SK-N-SH (cell line): ENCODE data around the gene TBX2. TPM values are rescaled to one million over a fixed set of nuclear protein-coding genes. Genes with fewer than 3 reads are reported as not detected.

Source experiments
- CTCF ChIA-PET: fragments of 300-600, 350-600 bp; formaldehyde crosslinking; extraction: SDS; loops from one replicate; lab custom pipeline; 2021; lab: Yijun Ruan, JAX
- POLR2A ChIA-PET: fragments of 350-600 bp; sonication (Branson Sonifier 250); formaldehyde crosslinking; extraction: SDS; loops from one replicate; lab custom pipeline; 2020; ENCODE audit warnings: antibody characterized with exemption, inconsistent platforms; lab: Yijun Ruan, JAX
- DNase-seq: peaks from one replicate; pipeline ENCODE4 v3.0.0; 2012
- H2AFZ ChIP-seq: fragments of 200-600 bp; sonication (generic); 2 replicates; pipeline ENCODE4 v1.8.1; 2016; ENCODE audit warnings: antibody characterized with exemption, mild to moderate bottlenecking, low read depth
- H3F3A ChIP-seq: fragments of 200-600 bp; sonication (generic); replicated peaks from 2 replicates; pipeline ENCODE3; 2016; ENCODE audit warnings: antibody characterized with exemption, mild to moderate bottlenecking; ENCODE audit not compliant: insufficient read depth
- H3K27ac ChIP-seq, 2 experiments: fragments of 200-500 bp in 1 of 2; fragments of 200-600 bp in 1 of 2; sonication (Bioruptor generic) in 1 of 2; sonication (generic), shearing (Covaris generic) in 1 of 2; 2 replicates each; pipeline versions ENCODE4 v1.5.1 to v1.6.1; 2014 to 2016; ENCODE audit warnings: low read depth in 2 of 2, inconsistent platforms in 1 of 2, low read length in 1 of 2, mild to moderate bottlenecking in 1 of 2, mixed read lengths in 1 of 2
- H3K27me3 ChIP-seq: fragments of 200-600 bp; sonication (generic), shearing (Covaris generic); 2 replicates; pipeline ENCODE4 v1.6.1; 2016; ENCODE audit warnings: mixed run types; ENCODE audit not compliant: insufficient read depth
- H3K36me3 ChIP-seq, 2 experiments: fragments of 200-500 bp in 1 of 2; fragments of 200-600 bp in 1 of 2; sonication (Bioruptor generic) in 1 of 2; sonication (generic) in 1 of 2; replicated peaks in 1 of 2; 2 replicates each; pipeline versions ENCODE3 to v1.5.1; 2014 to 2016; ENCODE audit warnings: low read length in 1 of 2, mild to moderate bottlenecking in 1 of 2; ENCODE audit not compliant: insufficient read depth in 2 of 2, control insufficient read depth in 1 of 2
- H3K4me1 ChIP-seq, 2 experiments: fragments of 200-500 bp in 1 of 2; fragments of 200-600 bp in 1 of 2; sonication (Bioruptor generic) in 1 of 2; sonication (generic), shearing (Covaris generic) in 1 of 2; 2 replicates each; pipeline versions ENCODE4 v1.5.1 to v1.6.1; 2014 to 2016; ENCODE audit warnings: low read depth in 1 of 2, low read length in 1 of 2, mixed run types in 1 of 2; ENCODE audit not compliant: insufficient read depth in 2 of 2, control insufficient read depth in 1 of 2
- H3K4me2 ChIP-seq: fragments of 200-600 bp; sonication (generic), shearing (Covaris generic); 2 replicates; pipeline ENCODE4 v1.6.1; 2017; ENCODE audit warnings: mixed run types
- H3K4me3 ChIP-seq, 2 experiments: fragments of 200-500 bp in 1 of 2; fragments of 200-600 bp in 1 of 2; sonication (Bioruptor generic) in 1 of 2; sonication (generic), shearing (Covaris generic) in 1 of 2; 2 replicates each; pipeline versions ENCODE4 v1.5.1 to v1.8.1; 2014 to 2016; ENCODE audit warnings: low read depth in 2 of 2, inconsistent platforms in 1 of 2, low read length in 1 of 2, mild to moderate bottlenecking in 1 of 2, mixed read lengths in 1 of 2, moderate library complexity in 1 of 2
- H3K79me2 ChIP-seq: fragments of 200-600 bp; sonication (generic); 2 replicates; pipeline ENCODE4 v1.8.1; 2017; ENCODE audit warnings: mild to moderate bottlenecking; ENCODE audit not compliant: insufficient read depth
- H3K9ac ChIP-seq: fragments of 200-600 bp; sonication (generic); 2 replicates; pipeline ENCODE4 v1.6.1; 2017; ENCODE audit warnings: mixed run types
- H3K9me2 ChIP-seq: fragments of 200-600 bp; sonication (generic); 2 replicates; pipeline ENCODE4 v1.6.1; 2017; ENCODE audit warnings: mixed run types
- H3K9me3 ChIP-seq: fragments of 200-600 bp; sonication (generic); 2 replicates; pipeline ENCODE4 v1.6.1; 2017; ENCODE audit warnings: mixed run types, mild to moderate bottlenecking, moderate library complexity
- H4K20me1 ChIP-seq: fragments of 200-600 bp; sonication (generic); 2 replicates; pipeline ENCODE4 v1.6.1; 2017; ENCODE audit warnings: mild to moderate bottlenecking, mixed run types; ENCODE audit not compliant: insufficient read depth
- EP300 ChIP-seq, 2 experiments: IDR thresholded peaks; 2 replicates each; pipeline versions ENCODE4 v1.4.0 to v1.6.1; 2012; ENCODE audit warnings: borderline replicate concordance in 1 of 2, low read depth in 1 of 2, low read length in 1 of 2
- FOXJ3 ChIP-seq: sonication (generic); formaldehyde crosslinking; IDR thresholded peaks from 2 replicates; pipeline ENCODE4 v1.5.1; 2020; ENCODE audit warnings: mild to moderate bottlenecking, missing genetic modification reagents
- GABPA ChIP-seq: IDR thresholded peaks from 2 replicates; pipeline ENCODE4 v1.4.0; 2012; ENCODE audit warnings: low read depth, mild to moderate bottlenecking
- GATA2 ChIP-seq: sonication (generic); formaldehyde crosslinking; IDR thresholded peaks from 2 replicates; pipeline ENCODE4 v1.5.0; 2020; ENCODE audit warnings: mild to moderate bottlenecking, missing genetic modification reagents
- JUND ChIP-seq: IDR thresholded peaks from 2 replicates; pipeline ENCODE4 v1.4.0; 2012
- MXI1 ChIP-seq: IDR thresholded peaks from 2 replicates; pipeline ENCODE4 v1.6.1; 2012; ENCODE audit warnings: mild to moderate bottlenecking, low read depth, low read length, improper control_type of control experiment
- NRF1 ChIP-seq: IDR thresholded peaks from 2 replicates; pipeline ENCODE4 v1.6.1; 2012; ENCODE audit warnings: low read depth, mild to moderate bottlenecking, low read length
- POLR2AphosphoS5 ChIP-seq: IDR thresholded peaks from 2 replicates; pipeline ENCODE4 v1.6.1; 2012; ENCODE audit warnings: low read depth, low read length
- RAD21 ChIP-seq: IDR thresholded peaks from 2 replicates; pipeline ENCODE4 v1.6.1; 2012; ENCODE audit warnings: mild to moderate bottlenecking, low read length
- RFX5 ChIP-seq: IDR thresholded peaks from 2 replicates; pipeline ENCODE4 v1.6.1; 2012; ENCODE audit warnings: mild to moderate bottlenecking, improper control_type of control experiment, low read length
- SMC3 ChIP-seq: IDR thresholded peaks from 2 replicates; pipeline ENCODE4 v1.6.1; 2012; ENCODE audit warnings: low read depth, low read length, improper control_type of control experiment
- YY1 ChIP-seq: IDR thresholded peaks from 2 replicates; pipeline ENCODE4 v1.4.0; 2012; ENCODE audit warnings: low read depth, mild to moderate bottlenecking
- WGBS: methylation state at CpG from one replicate; pipeline ENCODE4 v1.1.6; 2017; ENCODE audit warnings: low lambda C conversion rate; 5-methylcytosine and 5-hydroxymethylcytosine counted together
- polyA plus RNA-seq, 3 experiments: library from polyadenylated mRNA; depleted of rRNA; stranded (reverse); fragments of >200 nt; gene quantifications; 2 replicates each; pipeline ENCODE4 v1.2.3, GENCODE V29; 2012
- TF ChIP-seq, protein P1 (sequence below): IDR thresholded peaks from 2 replicates; pipeline ENCODE4 v1.4.0; 2012; ENCODE audit warnings: low read depth, borderline replicate concordance
- TF ChIP-seq, protein P2 (sequence below): fragments of 150-350 bp; IDR thresholded peaks from 2 replicates; pipeline ENCODE4 v1.6.1; 2016; ENCODE audit warnings: mild to moderate bottlenecking, low read depth, low read length

Gene TBX2
- polyA plus RNA-seq, 1 of the 3 experiments (the other 2 are of a cell fraction): 57.8 TPM

DNA sequence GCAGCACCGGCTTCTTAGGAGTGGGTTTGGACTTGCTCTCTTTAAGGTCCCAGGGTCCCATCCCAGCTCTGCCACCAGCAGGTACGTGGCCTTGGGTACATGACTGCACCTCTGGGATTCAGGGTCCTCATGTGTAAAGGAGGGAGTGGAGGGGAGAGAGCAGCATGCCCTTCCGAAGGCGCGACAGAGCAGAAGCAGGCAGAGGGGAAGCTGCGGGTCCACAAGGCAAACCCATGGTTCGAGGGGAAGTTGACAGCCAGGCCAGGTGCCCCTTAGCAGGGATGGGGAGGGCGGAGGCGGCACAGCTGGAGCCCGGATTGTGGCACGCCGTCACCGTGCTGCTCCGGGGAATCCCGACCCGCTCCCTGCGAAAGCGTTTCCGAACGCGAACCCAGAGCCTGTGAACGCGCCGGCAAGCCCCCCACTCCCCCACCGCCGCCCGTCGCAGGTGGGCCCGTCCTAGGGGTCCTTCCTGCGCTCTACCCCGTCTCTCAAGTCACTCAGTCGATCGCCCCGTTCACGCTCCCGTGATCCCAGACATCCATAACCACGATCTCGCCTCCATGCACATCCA, 4.1 kb upstream of the TBX2 start (continued):
- TF ChIP-seq, protein P1, sequence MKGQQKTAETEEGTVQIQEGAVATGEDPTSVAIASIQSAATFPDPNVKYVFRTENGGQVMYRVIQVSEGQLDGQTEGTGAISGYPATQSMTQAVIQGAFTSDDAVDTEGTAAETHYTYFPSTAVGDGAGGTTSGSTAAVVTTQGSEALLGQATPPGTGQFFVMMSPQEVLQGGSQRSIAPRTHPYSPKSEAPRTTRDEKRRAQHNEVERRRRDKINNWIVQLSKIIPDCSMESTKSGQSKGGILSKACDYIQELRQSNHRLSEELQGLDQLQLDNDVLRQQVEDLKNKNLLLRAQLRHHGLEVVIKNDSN: no peak
- TF ChIP-seq RFX5: no peak
- no peak for TF ChIP-seq POLR2AphosphoS5

DNA sequence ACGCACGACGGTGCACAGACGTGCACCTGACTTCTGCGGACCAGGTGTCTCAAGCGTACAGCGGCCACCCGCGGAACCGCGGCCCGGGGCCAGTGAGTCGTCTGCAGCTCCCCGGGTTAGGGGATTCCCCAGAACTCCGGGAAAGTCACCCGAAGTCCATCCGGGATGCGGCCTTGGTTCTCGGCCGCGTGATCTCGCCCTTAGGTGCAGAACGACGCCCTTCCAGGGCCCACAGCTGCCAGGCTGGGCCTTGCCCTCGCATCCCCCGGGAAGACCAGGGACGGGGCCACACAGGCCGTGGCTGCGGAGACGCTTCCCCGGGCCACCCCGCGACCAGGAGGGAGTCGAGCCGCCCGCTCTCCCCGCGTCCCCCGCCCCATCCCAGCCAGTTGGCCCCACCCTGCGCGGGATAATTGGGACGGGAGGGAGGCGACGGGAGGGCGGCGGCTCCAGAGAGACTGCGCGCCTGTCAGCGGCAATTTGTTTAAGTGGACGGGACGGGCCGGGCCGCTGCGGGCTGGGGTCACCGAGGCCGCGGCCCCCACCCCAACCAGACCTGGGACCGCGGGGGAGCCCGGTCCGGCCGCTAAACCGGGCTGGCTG, 3.6 kb upstream of the TBX2 start:
- Histone ChIP-seq H3F3A (peaks cover 15% of the 10 kb centered on the region), H3K9me3 (no peaks in the 10 kb centered on the region), H3K9me2 (no peaks in the 10 kb centered on the region), H3K36me3 (peaks cover 0 to 12% of the 10 kb centered on the region in 2 experiments), H3K9ac (no peak overlapping the region), H3K4me2 (peak overlapping the region; percentile 93; the same call in 1 of the 2 replicates), H3K27ac (peak overlapping the region in 1 of 2 experiments; percentile 75; a peak in 2 of 4 replicates), H3K4me1 (peaks cover 5 to 66% of the 10 kb centered on the region in 2 experiments; a peak in 2 of 4 replicates), H3K79me2 (peaks cover 88% of the 10 kb centered on the region), H3K27me3 (no peaks in the 10 kb centered on the region), H4K20me1 (peaks cover under 1% of the 10 kb centered on the region; the same call in 1 of the 2 replicates), H3K4me3 (peak overlapping the region in 1 of 2 experiments; percentile 100; a peak in 1 of 4 replicates), H2AFZ (no peak overlapping the region)
- DNase-seq: no peak
- WGBS: 93% methylated on average over 60 of the region's 63 CpGs
- no peak for TF ChIP-seq RAD21
- TF ChIP-seq RFX5: no peak
- no peak for TF ChIP-seq SMC3
- no peak for TF ChIP-seq NRF1
- no peak for TF ChIP-seq GATA2 (CRISPR knock-in tag)
- TF ChIP-seq JUND: no peak
- no peak for TF ChIP-seq YY1
- TF ChIP-seq FOXJ3 (CRISPR knock-in tag): no peak
- no peak for TF ChIP-seq MXI1
- no peak for TF ChIP-seq GABPA
- TF ChIP-seq, protein P1: no peak
- TF ChIP-seq, protein P2, sequence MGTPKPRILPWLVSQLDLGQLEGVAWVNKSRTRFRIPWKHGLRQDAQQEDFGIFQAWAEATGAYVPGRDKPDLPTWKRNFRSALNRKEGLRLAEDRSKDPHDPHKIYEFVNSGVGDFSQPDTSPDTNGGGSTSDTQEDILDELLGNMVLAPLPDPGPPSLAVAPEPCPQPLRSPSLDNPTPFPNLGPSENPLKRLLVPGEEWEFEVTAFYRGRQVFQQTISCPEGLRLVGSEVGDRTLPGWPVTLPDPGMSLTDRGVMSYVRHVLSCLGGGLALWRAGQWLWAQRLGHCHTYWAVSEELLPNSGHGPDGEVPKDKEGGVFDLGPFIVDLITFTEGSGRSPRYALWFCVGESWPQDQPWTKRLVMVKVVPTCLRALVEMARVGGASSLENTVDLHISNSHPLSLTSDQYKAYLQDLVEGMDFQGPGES: no peak
- no peak for TF ChIP-seq EP300 (IDR thresholded peaks at IDR 0.05; ENCODE audit: borderline replicate concordance in 1 of 2, low read depth in 1 of 2, low read length in 1 of 2)
- ChIA-PET CTCF (interaction anchor here (0.9 to 11.4 kb wide), 6 partner anchors 13 to 675 kb away, joined by 3 to 133 read pairs (median 5); no protein-coding TSS in a partner anchor), POLR2A (interaction anchor here (7.4 kb wide), 1 partner anchor 12 kb away, joined by 105 read pairs; no protein-coding TSS in a partner anchor)
